ENCODE results near the gene SLC22A1. TPM values are rescaled to one million over a fixed set of nuclear protein-coding genes. Genes with fewer than 3 reads are reported as not detected.
"Not testable (repeated sequence)": the region's sequence is repeated elsewhere in the genome, so short reads cannot be mapped to it uniquely, and the experiment has no call there.

Gene SLC22A1
- total RNA-seq, 2 experiments from 2014 or later = 0.14 to 0.99 TPM

DNA sequence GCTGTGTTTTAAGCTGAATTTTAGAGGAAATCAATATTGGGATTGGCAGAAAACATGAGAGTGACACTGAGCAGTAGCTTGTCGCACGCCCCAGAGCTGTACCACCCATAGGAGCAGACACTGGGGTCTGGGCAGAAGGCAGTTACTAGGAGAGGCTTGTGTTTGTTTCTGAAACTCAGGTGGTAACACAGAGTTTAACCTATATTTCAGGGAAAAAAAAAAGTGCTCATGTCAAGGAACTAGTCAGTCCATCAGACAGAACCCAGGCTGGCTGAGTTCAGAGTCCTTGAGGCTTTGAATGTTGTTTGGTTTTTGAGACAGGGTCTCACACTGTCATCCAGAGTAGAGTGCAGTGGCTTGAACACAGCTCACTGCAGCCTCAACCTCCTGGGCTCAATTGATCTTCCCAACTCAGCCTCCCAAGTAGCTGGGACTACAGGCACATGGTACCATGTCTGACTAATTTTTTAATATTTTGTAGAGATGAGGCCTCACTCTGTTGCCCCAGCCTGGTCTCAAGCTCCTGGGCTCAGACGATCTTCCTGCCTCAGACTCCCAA is 6.6 kb downstream of the SLC22A1 start:
- intact Hi-C loops (cut with micrococcal nuclease) = no loop called here
- H3K36me3 Mint-ChIP-seq = no peaks in the 10 kb centered on the region
- no peaks in the 10 kb centered on the region for H3K9me3 Mint-ChIP-seq
- no peaks in the 10 kb centered on the region for H3K27me3 Mint-ChIP-seq
- no peak for DNase-seq
- ChIA-PET CTCF (interaction anchor here (1.3 kb wide), 1 partner anchor 10 kb away, joined by 4 read pairs; no protein-coding TSS in a partner anchor), POLR2A (no interaction called here)
- no peak overlapping the region for H3K27ac Mint-ChIP-seq
- H3K4me1 Mint-ChIP-seq (ENCODE audit: low read depth) = peaks cover 1% of the 10 kb centered on the region
- H3K4me3 Mint-ChIP-seq = no peak overlapping the region

DNA sequence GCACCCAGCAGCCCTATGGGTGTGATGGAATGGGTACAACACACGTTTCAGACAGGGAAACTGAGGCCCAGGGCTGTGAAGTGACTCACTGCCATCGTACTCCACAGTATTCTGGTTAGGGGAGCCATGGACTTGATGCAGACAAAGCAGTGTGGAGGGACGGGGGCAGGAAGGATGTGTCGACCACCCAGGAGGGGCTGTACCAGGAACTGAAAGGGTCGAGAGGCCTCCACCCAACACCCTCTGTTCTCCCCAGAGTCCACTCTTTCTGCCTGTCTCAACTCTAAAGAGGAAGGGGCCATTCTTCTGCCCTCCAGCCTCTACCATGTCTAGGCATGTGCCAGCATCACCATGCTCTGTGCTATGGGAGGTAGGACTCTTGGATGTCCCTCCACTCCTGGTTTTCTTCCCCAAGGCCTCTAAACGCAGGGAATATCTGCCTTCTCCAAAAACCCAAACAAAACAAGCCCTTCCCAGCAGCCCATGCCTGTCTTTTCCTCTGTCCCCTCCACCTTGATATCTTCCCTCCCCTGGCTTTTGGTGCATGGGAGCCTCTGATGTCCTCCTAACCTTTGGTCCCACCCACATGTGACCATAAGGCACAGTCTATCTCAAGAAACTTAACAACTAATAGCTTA is 7.4 kb downstream of the SLC22A1 start:
- DNase-seq = no peak
- H3K27ac Mint-ChIP-seq = no peak overlapping the region
- H3K4me3 Mint-ChIP-seq = no peak overlapping the region
- intact Hi-C loops (cut with micrococcal nuclease) = no loop called here
- H3K4me1 Mint-ChIP-seq (ENCODE audit: low read depth) = peaks cover 2% of the 10 kb centered on the region
- ChIA-PET POLR2A (no interaction called here), CTCF (interaction anchor here (1.1 to 1.3 kb wide), 2 partner anchors 9 to 10 kb away, joined by 3 to 4 read pairs; no protein-coding TSS in a partner anchor)
- no peaks in the 10 kb centered on the region for H3K9me3 Mint-ChIP-seq
- no peaks in the 10 kb centered on the region for H3K27me3 Mint-ChIP-seq
- no peaks in the 10 kb centered on the region for H3K36me3 Mint-ChIP-seq

DNA sequence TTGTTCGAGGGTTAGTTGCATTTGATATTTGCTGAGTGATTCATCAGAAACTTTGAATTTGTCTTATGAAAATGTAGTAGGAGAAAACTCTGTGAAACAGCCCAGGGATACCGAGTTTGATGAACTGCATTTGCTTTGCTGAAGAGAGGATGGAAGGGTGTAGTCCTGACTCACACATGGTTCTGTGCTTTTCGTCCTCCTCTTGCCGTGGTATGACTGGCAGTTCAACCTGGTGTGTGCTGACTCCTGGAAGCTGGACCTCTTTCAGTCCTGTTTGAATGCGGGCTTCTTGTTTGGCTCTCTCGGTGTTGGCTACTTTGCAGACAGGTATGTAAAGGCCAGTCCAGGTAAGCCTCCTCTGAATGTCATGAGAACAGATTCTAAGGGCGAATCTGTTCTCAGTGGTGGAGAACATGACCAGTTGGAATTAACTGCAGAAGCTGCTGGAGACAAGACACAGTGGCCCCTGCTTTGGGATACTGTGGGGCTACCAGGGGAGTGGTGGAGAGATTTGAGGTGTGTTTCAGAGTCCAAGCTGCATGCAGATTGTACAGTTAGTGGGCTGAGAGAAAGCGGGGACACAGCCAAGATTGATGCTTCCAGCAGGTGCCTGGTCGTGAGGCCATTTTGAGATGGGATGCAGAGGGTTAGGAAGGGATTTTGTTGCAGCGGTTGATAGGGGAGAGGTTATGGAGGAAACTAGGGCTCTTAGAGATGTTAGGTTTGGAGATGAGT is 8.4 kb downstream of the SLC22A1 start:
- peaks cover 2% of the 10 kb centered on the region for H3K4me1 Mint-ChIP-seq (ENCODE audit: low read depth)
- H3K27me3 Mint-ChIP-seq = no peaks in the 10 kb centered on the region
- no peak overlapping the region for H3K4me3 Mint-ChIP-seq
- no peak overlapping the region for H3K27ac Mint-ChIP-seq
- H3K36me3 Mint-ChIP-seq = no peaks in the 10 kb centered on the region
- no peaks in the 10 kb centered on the region for H3K9me3 Mint-ChIP-seq
- intact Hi-C loops (cut with micrococcal nuclease) = no loop called here
- POLR2A ChIA-PET = no interaction called here
- CTCF ChIA-PET = interaction anchor here (1.1 kb wide), 1 partner anchor 8 kb away, joined by 3 read pairs; no protein-coding TSS in a partner anchor
- DNase-seq = no peak

DNA sequence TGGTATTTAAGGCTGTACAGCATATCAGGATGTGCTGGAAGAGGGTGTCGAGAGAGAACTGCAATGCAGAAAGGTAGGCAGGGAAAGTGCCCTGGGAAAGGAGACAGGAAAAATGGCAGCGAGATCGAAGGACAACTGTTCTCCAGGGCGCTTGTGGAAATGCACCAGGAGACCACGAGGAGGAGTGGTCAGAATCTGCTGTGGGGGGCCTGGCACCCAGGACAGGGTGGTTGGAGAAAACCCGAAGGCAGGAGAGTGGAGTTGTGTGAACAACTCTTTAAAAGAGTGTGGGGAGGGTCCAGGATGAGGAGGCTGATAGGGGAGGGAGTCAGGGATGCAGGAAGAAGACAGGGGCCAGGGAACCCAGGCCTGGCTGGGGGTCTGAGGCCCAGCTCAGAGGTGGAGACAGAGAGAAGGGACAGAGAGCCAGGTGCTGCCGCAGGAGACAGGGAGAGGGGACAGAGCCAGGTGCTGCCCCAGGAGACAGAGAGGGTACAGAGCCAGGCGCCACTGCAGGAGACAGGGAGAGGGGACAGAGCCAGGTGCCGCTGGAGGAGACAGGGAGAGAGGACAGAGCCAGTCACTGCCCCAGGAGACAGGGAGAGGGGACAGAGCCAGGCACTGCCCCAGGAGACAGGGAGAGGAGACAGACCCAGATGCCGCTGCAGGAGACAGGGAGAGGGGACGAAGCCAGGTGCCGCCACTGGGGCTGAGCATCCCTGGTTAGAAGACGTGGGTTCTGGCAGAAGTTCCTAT is 9.3 kb downstream of the SLC22A1 start:
- Mint-ChIP-seq H3K4me1 (ENCODE audit: low read depth) (peaks cover 2% of the 10 kb centered on the region), H3K4me3 (no peak overlapping the region), H3K36me3 (no peaks in the 10 kb centered on the region), H3K27me3 (no peaks in the 10 kb centered on the region), H3K9me3 (no peaks in the 10 kb centered on the region), H3K27ac (no peak overlapping the region)
- DNase-seq = no peak
- ChIA-PET CTCF (no interaction called here), POLR2A (no interaction called here)
- intact Hi-C loops (cut with micrococcal nuclease) = no loop called here

DNA sequence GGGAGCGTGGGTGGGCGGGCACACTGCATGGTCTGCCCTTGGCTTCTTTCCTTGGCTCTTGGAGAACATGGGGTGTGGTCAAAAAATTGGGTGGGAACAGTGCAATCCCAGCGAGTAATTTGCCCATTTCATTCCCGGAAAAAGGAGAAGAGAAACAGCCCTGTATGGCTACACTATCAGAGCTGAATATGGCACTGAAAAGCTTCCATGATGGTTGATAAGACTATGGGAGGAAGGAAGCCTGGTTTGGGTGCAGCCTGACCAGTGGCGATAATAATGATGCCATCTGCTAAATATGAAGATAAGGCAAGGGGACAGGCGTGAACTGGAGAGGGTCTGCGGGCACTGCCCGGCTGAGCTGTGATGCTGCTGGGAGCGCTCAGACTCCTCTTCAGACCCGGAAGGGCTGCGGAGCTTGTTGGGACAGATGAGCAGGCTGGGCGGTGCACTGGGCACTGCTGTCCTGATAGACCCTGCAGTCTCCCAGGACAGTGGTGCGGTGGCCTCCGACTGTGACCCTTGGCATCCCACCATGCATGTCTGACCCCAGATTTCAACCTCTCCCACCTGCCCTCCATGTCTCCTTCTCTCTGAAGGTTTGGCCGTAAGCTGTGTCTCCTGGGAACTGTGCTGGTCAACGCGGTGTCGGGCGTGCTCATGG is 10.2 kb downstream of the SLC22A1 start:
- H3K9me3 Mint-ChIP-seq = no peaks in the 10 kb centered on the region
- no peak overlapping the region for H3K4me3 Mint-ChIP-seq
- CTCF ChIA-PET = no interaction called here
- no peak overlapping the region for H3K27ac Mint-ChIP-seq
- intact Hi-C loops (cut with micrococcal nuclease) = no loop called here
- H3K4me1 Mint-ChIP-seq (ENCODE audit: low read depth) = peaks cover 2% of the 10 kb centered on the region
- no peaks in the 10 kb centered on the region for H3K27me3 Mint-ChIP-seq
- POLR2A ChIA-PET = no interaction called here
- no peak for DNase-seq
- no peaks in the 10 kb centered on the region for H3K36me3 Mint-ChIP-seq

DNA sequence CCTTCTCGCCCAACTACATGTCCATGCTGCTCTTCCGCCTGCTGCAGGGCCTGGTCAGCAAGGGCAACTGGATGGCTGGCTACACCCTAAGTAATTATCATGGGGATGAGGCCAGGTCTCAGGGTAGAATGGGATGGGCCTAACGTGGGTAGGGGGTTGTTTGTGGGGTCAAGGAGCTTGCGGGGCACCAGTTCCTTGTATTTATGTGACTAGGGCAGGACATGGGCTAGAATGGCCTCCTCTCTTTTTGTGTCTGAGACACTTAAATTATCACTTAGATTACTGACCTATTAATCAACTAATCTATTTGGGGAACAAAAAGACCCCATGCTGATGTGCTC is 10.7 kb downstream of the SLC22A1 start:
- no peak overlapping the region for H3K27ac Mint-ChIP-seq
- H3K4me1 Mint-ChIP-seq (ENCODE audit: low read depth) = peaks cover 2% of the 10 kb centered on the region
- H3K9me3 Mint-ChIP-seq = no peaks in the 10 kb centered on the region
- ChIA-PET POLR2A (no interaction called here), CTCF (no interaction called here)
- intact Hi-C loops (cut with micrococcal nuclease) = no loop called here
- DNase-seq = no peak
- H3K36me3 Mint-ChIP-seq = no peaks in the 10 kb centered on the region
- no peaks in the 10 kb centered on the region for H3K27me3 Mint-ChIP-seq
- H3K4me3 Mint-ChIP-seq = no peak overlapping the region

DNA sequence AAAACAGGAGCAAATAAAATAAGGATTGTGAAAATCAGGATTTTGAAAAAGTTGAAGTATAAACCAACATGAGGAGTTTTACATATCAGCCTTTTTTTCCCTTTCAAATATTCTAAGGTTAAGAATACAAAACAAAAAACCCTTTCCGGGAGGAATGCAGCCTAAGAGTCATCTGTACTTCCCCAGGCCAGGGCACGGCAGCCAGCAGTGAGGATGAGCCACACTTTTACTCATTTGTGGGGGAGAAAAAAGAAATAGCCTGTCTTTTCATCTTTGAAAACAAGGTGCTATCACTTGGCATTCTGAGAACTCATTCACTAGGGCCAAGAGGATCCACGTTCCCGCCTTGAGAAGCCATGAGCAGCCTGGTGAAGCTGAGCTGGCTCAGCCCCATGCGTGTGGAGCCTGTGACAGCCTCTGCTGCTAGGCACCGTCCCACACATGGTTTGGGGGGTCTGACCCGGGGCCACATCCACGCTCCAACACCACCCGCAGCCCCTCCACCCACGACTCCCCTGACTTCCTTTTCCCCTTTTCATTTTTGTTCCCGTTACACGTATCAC is 11.2 kb downstream of the SLC22A1 start:
- H3K36me3 Mint-ChIP-seq = no peaks in the 10 kb centered on the region
- no peaks in the 10 kb centered on the region for H3K9me3 Mint-ChIP-seq
- H3K4me3 Mint-ChIP-seq = no peak overlapping the region
- no peak overlapping the region for H3K27ac Mint-ChIP-seq
- intact Hi-C loops (cut with micrococcal nuclease) = no loop called here
- H3K4me1 Mint-ChIP-seq (ENCODE audit: low read depth) = peaks cover 2% of the 10 kb centered on the region
- DNase-seq = no peak
- POLR2A ChIA-PET = no interaction called here
- CTCF ChIA-PET = no interaction called here
- no peaks in the 10 kb centered on the region for H3K27me3 Mint-ChIP-seq

DNA sequence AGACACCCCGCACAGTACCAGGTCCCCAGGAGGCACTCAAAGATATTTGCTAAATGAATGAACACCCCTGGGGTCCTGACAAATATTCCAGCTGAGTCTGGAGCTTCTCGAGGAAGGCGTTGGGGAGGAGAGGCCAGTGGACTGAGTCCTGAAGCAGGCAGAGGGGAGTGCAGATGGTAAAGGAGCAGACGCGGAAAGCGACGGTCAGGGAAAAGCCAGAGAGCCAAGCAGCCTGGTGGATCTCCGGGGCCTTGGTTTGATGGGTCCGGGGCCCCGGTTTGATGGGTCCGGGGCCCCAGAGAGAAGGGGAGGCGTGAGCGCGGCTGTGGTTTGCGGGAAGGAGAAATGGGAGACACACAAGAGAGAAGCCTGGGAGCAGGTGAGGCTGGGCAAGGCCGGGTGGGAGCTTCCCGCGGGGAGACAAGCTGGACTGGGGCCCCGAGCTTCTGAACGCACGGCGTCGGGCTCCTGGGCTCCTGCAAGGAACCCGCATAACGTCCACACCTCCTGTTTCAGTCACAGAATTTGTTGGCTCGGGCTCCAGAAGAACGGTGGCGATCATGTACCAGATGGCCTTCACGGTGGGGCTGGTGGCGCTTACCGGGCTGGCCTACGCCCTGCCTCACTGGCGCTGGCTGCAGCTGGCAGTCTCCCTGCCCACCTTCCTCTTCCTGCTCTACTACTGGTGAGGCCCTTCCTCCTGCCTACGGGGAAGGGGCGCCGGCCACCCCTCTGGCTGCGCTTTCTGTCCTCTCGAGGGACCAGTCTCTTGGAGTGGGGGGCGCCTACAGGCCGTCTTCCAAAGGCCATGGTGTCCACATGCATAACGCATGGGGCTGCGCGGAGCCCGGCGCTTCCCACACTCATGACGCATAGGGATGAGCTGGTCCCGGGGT is 12.1 kb downstream of the SLC22A1 start:
- ChIA-PET CTCF (no interaction called here), POLR2A (no interaction called here)
- DNase-seq = no peak
- no peaks in the 10 kb centered on the region for H3K9me3 Mint-ChIP-seq
- no peak overlapping the region for H3K4me3 Mint-ChIP-seq
- H3K4me1 Mint-ChIP-seq (ENCODE audit: low read depth) = peaks cover 10% of the 10 kb centered on the region
- intact Hi-C loops (cut with micrococcal nuclease) = no loop called here
- H3K27ac Mint-ChIP-seq = no peak overlapping the region
- H3K36me3 Mint-ChIP-seq = no peaks in the 10 kb centered on the region
- no peaks in the 10 kb centered on the region for H3K27me3 Mint-ChIP-seq

DNA sequence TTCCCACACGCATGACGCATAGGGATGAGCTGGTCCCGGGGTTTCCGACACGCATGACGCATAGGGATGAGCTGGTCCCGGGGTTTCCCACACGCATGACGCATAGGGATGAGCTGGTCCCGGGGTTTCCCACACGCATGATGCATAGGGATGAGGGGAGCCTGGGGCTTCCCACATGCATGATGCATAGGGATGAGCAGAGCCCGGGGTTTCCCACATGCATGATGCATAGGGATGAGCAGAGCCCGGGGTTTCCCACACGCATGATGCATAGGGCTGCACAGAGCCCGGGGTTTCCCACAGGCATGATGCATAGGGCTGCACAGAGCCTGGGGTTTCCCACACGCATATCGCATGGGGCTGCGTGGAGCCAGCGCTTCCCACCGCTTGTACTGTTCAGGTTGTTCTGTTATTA is 12.7 kb downstream of the SLC22A1 start:
- H3K4me3 Mint-ChIP-seq; H3K9me3 Mint-ChIP-seq; H3K27ac Mint-ChIP-seq; POLR2A ChIA-PET; H3K36me3 Mint-ChIP-seq; CTCF ChIA-PET; H3K27me3 Mint-ChIP-seq; intact Hi-C loops (cut with micrococcal nuclease): not testable (repeated sequence)
- DNase-seq = peak; percentile 49
- peaks cover 16% of the 10 kb centered on the region for H3K4me1 Mint-ChIP-seq (ENCODE audit: low read depth)

DNA sequence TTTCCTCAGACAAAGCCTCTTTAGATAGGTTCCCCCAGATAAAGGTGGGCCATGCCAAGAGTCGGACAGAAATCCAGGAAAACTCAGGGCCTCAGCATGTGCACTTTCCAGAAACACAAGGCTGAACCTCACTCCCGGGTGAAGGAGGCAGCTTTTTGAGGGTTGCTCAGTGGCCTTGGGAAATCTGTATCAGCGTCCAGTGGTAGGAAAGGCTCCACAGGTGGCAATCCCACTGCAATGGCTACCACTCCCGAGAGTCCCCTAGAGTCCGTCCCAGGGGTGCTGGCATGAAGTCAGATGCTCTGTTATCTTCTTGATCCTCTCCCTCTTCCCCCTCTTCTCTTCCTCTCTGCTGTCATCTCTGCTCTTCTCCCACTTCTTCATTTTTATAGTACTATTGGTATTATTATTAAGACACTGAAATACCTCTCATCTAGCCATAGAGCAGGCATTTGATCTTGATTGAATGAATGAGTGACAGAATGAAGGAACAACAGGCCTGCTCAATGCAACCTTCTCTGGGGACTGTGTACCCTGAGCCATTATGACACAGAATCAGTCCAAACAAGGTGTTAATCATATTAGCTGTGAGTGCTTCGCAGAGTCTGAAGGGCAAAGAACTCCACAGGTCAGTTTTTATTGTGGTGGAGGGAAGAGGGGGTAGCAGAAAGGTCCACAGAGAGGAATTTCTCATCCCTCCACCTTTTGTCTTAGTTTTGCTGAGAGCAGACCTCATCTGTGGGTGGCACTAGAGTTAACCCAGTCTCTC is 13.3 kb downstream of the SLC22A1 start:
- POLR2A ChIA-PET = no interaction called here
- CTCF ChIA-PET = no interaction called here
- Mint-ChIP-seq H3K27me3 (no peaks in the 10 kb centered on the region), H3K36me3 (no peaks in the 10 kb centered on the region), H3K9me3 (no peaks in the 10 kb centered on the region), H3K4me3 (no peak overlapping the region), H3K27ac (no peak overlapping the region), H3K4me1 (ENCODE audit: low read depth) (peaks cover 20% of the 10 kb centered on the region)
- no peak for DNase-seq
- intact Hi-C loops (cut with micrococcal nuclease) = no loop called here
